ENCODE measurements around the gene TRMT61A. TPM values are rescaled to one million over a fixed set of nuclear protein-coding genes. Genes with fewer than 3 reads are reported as not detected.

The TRMT61A gene
- total and polyA plus RNA-seq, 2 of the 13 experiments (the other 11 are each of a cell fraction or from before 2014, with no cell fraction given): 6.5 to 13.6 TPM

DNA sequence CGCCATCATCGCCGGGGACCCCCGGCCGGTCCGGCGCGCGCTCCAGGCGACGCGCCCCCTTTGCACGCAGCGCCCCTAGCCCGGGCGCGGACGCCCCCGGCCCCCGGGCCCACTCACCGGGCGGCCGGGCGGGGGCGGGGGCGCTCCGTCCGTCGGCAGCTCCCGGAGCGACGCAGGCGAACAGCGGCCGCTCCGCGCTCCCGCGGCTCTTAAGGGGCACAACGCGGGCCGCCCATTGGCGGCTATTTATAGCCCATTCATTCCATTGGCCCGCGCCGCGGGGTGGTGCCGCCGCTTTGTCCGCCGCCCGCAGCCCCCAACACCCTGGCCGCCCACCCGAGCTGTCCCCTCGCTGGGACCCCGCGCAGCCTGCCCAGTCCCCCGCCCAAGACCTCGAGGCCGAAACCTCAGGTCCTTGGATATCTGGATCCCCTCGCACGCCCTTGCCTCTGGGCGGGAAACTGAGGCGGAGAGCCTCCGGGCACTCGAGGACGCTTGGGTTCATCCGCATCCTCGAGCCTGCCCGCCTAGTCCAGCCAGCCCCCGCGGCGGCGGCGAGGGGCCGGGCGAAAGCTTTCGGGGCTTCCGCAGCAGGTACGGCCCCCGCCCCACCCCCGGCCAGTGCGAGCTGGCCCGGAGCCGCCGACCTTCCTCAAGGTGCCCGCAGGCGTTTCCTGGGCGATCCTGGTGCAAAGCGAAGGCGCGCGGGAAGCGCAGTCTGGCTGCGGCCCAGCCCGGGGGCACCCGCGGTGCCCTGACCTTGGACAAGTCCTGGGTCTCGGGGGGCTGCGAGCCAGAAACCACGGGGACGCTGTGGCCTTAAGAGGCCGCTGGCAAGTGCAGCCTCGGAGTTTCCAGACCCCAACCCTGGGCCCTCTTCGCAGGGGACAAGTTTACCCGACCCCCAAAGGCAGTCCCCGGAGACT lies 6.1 kb upstream of the TRMT61A start, which contains the start of gene CKB:
Gene CKB (minus strand): TSS at position 182 of the 926 bp plus-strand sequence. CDS start 337 bp downstream, outside the sequence.
- peaks cover 66% of the 10 kb centered on the region for H3K4me1 ChIP-seq (ENCODE audit: insufficient read depth, low read length)
- in situ Hi-C loops (cut with HindIII; ENCODE audit: extremely low pct_ligation_motif_present, low pct_unique_long_range_greater_than_20kb): no loop called here
- peak within 1 kb of the TSS; percentile 39 for H3K27ac ChIP-seq (ENCODE audit: extremely low read length, insufficient read depth, low read length)
- ChIA-PET POLR2A (interaction anchor here (1.1 to 1.6 kb wide), 4 partner anchors 13 to 27 kb away, joined by 3 to 9 read pairs (median 5); no protein-coding TSS in a partner anchor), CTCF (ENCODE audit: low intra/inter-chr PET ratio, low total read pairs) (no interaction called here)
- DNase-seq (ENCODE audit: low spot score) (no peak), FAIRE-seq (no peak), ATAC-seq (peak; percentile 8)
- intact Hi-C loops (cut with micrococcal nuclease; ENCODE audit: unreplicated experiment): no loop called here
- no peak within 1 kb of the TSS for H2AFZ ChIP-seq (ENCODE audit: low read length)
- H3K4me3 ChIP-seq (replicated peaks in 1 of 3; ENCODE audit: insufficient read depth in 1 of 3, low read depth in 2 of 3, low read length in 3 of 3): peak within 1 kb of the TSS; percentile 68 to 81 (median 70); a peak in 5 of 6 replicates
- peaks cover 7% of the 10 kb centered on the region for H3K79me2 ChIP-seq (ENCODE audit: insufficient read depth, low read length)
- peak within 1 kb of the TSS; percentile 85 for H3K4me2 ChIP-seq (ENCODE audit: low read depth, low read length)
- no peaks in the 10 kb centered on the region for H3K27me3 ChIP-seq (ENCODE audit: control insufficient read depth in 1 of 2, insufficient read depth in 2 of 2, low read length in 2 of 2)
- WGBS (ENCODE audit: low lambda C conversion rate): 57% methylated on average over 36 of the region's 107 CpGs
- H4K20me1 ChIP-seq (ENCODE audit: insufficient read depth, low read length): no peaks in the 10 kb centered on the region
- peak within 1 kb of the TSS; percentile 73 for H3K9ac ChIP-seq (ENCODE audit: insufficient read depth, low read depth, low read length)
- H3K36me3 ChIP-seq (replicated peaks in 1 of 2; ENCODE audit: control insufficient read depth in 1 of 2, insufficient read depth in 2 of 2, low read length in 2 of 2): peaks cover 0 to 10% of the 10 kb centered on the region in 2 experiments; a peak in 3 of 5 replicates
- no peaks in the 10 kb centered on the region for H3K9me3 ChIP-seq (ENCODE audit: low read length)
- no TSS peak for BruUV-seq (replicated peaks)
- TF ChIP-seq HOXD1 (CRISPR knock-in tag; IDR thresholded peaks at IDR 0.05) (no peak), MAZ (IDR thresholded peaks at IDR 0.05; ENCODE audit: borderline replicate concordance, low read depth, low read length) (no peak), MAZ (CRISPR knock-in tag; IDR thresholded peaks at IDR 0.05; ENCODE audit: low read depth) (no peak), TEAD2 (CRISPR knock-in tag; IDR thresholded peaks at IDR 0.05) (no peak), PTBP1 (IDR thresholded peaks at IDR 0.05; ENCODE audit: low read depth, low read length, poor library complexity, severe bottlenecking) (no peak), ZNF484 (CRISPR knock-in tag; IDR thresholded peaks at IDR 0.05; ENCODE audit: borderline replicate concordance, low read depth) (no peak), ZSCAN20 (CRISPR knock-in tag; IDR thresholded peaks at IDR 0.05; ENCODE audit: borderline replicate concordance) (no peak), MEF2D (CRISPR knock-in tag; IDR thresholded peaks at IDR 0.05) (peak; percentile 85), SAFB2 (CRISPR knock-in tag; IDR thresholded peaks at IDR 0.05; ENCODE audit: borderline replicate concordance, low read depth) (no peak), HNF4A (CRISPR knock-in tag; IDR thresholded peaks at IDR 0.05) (no peak)
- TF ChIP-seq, protein P1, sequence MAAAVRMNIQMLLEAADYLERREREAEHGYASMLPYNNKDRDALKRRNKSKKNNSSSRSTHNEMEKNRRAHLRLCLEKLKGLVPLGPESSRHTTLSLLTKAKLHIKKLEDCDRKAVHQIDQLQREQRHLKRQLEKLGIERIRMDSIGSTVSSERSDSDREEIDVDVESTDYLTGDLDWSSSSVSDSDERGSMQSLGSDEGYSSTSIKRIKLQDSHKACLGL (CRISPR knock-in tag; IDR thresholded peaks at IDR 0.05): peak; percentile 34; the same call in 1 of the 2 replicates
- TF ChIP-seq, protein P2, sequence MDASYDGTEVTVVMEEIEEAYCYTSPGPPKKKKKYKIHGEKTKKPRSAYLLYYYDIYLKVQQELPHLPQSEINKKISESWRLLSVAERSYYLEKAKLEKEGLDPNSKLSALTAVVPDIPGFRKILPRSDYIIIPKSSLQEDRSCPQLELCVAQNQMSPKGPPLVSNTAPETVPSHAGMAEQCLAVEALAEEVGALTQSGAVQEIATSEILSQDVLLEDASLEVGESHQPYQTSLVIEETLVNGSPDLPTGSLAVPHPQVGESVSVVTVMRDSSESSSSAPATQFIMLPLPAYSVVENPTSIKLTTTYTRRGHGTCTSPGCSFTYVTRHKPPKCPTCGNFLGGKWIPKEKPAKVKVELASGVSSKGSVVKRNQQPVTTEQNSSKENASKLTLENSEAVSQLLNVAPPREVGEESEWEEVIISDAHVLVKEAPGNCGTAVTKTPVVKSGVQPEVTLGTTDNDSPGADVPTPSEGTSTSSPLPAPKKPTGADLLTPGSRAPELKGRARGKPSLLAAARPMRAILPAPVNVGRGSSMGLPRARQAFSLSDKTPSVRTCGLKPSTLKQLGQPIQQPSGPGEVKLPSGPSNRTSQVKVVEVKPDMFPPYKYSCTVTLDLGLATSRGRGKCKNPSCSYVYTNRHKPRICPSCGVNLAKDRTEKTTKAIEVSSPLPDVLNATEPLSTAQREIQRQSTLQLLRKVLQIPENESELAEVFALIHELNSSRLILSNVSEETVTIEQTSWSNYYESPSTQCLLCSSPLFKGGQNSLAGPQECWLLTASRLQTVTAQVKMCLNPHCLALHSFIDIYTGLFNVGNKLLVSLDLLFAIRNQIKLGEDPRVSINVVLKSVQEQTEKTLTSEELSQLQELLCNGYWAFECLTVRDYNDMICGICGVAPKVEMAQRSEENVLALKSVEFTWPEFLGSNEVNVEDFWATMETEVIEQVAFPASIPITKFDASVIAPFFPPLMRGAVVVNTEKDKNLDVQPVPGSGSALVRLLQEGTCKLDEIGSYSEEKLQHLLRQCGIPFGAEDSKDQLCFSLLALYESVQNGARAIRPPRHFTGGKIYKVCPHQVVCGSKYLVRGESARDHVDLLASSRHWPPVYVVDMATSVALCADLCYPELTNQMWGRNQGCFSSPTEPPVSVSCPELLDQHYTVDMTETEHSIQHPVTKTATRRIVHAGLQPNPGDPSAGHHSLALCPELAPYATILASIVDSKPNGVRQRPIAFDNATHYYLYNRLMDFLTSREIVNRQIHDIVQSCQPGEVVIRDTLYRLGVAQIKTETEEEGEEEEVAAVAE (CRISPR knock-in tag; IDR thresholded peaks at IDR 0.05; ENCODE audit: borderline replicate concordance): no peak
- TF ChIP-seq, protein P3, sequence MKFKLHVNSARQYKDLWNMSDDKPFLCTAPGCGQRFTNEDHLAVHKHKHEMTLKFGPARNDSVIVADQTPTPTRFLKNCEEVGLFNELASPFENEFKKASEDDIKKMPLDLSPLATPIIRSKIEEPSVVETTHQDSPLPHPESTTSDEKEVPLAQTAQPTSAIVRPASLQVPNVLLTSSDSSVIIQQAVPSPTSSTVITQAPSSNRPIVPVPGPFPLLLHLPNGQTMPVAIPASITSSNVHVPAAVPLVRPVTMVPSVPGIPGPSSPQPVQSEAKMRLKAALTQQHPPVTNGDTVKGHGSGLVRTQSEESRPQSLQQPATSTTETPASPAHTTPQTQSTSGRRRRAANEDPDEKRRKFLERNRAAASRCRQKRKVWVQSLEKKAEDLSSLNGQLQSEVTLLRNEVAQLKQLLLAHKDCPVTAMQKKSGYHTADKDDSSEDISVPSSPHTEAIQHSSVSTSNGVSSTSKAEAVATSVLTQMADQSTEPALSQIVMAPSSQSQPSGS (CRISPR knock-in tag; IDR thresholded peaks at IDR 0.05): no peak
- TF ChIP-seq, protein P4, sequence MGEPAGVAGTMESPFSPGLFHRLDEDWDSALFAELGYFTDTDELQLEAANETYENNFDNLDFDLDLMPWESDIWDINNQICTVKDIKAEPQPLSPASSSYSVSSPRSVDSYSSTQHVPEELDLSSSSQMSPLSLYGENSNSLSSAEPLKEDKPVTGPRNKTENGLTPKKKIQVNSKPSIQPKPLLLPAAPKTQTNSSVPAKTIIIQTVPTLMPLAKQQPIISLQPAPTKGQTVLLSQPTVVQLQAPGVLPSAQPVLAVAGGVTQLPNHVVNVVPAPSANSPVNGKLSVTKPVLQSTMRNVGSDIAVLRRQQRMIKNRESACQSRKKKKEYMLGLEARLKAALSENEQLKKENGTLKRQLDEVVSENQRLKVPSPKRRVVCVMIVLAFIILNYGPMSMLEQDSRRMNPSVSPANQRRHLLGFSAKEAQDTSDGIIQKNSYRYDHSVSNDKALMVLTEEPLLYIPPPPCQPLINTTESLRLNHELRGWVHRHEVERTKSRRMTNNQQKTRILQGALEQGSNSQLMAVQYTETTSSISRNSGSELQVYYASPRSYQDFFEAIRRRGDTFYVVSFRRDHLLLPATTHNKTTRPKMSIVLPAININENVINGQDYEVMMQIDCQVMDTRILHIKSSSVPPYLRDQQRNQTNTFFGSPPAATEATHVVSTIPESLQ (CRISPR knock-in tag; conservative IDR thresholded peaks at IDR 0.05): no peak
